ENCODE measurements around the gene NTSR1. TPM values are rescaled to one million over a fixed set of nuclear protein-coding genes. Genes with fewer than 3 reads are reported as not detected.

NTSR1 gene
- total RNA-seq, 1 experiment from 2014 or later = 0.98 TPM

DNA sequence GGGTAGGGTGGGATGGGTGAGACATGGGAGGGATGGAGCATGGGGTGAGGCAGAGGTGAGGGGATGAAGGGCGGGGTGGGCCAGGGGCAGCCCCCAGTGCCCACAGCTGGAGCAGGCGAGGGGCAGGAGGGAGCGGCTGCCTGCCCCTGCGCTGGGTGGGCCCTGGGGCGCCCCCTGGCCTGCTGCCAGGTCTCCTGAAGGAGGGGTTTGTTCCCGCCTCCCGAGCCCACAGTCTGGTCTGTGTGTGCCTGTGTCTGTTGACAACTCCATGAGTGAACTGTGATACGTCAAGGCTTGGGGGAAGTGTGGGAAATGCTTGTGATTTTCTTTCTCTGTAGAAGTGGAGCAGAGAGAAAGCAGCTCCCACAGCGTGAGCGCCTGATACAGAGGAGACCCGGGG, 76.8 kb downstream of the NTSR1 start:
- DNase-seq (ENCODE audit: low read depth) = no peak

DNA sequence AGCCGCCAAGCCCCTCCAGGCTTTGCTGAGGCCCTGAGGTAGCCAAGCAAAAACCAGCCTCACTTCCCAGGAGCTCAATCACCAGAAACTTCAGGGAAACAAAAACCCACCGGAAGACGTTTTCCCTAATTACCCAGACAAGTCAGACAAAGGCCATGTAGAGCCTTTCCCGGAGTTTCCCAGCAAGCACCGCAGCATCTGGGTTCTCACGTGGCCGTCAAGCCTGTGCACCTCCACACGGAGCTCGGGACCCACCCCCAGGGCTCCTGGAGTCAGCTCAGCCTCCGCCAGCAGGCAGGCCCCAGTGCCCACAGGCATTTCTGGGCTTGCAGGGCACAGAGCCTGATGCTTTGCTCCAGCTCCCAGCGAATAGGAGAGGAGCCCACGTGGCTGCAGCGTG, 77.5 kb downstream of the NTSR1 start:
- DNase-seq (ENCODE audit: low read depth) = no peak

DNA sequence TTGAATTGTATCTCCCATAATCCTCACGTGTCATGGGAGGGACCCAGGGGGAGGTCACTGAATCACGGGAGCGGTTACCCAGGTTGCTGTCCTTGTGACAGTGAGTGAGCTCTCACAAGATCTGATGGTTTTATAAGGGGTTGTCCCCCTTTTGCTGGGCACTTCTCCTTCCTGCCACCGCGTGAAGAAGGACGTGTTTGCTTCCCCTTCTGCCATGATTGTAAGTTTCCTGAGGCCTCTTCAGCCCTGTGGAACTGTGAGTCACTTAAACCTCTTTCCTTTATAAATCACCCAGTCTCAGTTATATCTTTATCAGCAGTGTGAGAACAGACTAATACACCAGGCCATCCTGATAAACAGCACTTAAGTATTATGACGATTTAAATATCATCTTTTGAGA, 78.7 kb downstream of the NTSR1 start:
- no peak for DNase-seq (ENCODE audit: low read depth)

DNA sequence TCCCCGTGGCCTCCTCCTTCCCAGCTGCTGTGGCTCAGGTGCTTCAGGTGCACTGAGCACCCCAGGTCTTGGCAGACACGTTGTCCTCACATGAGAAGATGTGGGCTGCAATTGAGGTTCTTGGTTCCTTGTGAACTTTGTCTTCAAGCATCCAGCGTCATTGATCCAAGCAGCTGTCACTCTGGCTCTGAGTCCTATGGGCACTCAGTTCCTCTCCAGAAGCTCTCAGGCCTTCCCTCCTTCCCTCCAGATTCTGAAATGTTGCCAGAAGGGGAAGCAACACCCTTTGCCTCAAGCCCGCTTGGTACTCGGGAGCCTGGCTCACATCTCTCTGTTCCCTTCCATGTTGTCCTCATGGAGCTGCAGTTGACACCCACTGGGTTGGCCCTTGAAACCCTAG, 79.2 kb downstream of the NTSR1 start:
- no peak for DNase-seq (ENCODE audit: low read depth)

DNA sequence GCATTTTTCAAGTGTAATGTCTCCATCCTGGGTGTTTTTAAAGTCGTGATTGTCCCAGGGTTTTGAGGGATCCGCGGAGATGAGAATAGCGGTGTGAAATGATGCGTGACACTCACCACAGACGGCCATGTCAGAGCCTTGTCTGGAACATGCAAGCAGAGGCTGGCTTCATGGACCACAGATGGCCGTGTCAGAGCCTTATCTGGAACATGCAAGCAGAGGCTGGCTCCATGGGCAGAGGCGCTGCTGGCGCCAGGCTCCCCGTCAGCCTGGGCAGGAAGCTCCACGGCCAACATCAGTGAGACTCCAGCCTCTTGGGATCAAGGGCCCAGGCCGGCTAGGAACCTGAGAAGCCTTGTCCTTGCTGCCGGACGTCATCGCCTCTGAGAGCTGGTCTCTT, 80.0 kb downstream of the NTSR1 start:
- no peak for DNase-seq (ENCODE audit: low read depth)

DNA sequence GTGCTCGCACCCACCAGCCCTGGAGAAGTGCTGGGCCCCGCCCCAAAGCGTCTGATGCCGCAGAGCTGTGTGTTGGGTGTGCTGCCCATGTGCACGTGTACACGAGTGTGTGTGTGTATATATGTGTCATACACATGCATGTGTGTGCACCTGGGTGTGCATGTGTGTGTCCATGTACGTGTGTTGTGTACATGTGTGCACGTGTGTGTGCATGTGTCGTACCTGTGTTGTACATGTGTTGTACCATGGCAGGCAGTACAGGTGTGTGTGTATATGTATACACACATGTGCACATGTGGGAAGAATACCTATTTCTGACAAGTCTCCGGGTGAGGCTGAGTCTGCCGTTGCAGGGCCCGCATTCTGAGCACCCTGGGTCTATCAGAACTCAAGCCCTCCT, 81.4 kb downstream of the NTSR1 start:
- no peak for DNase-seq (ENCODE audit: low read depth)

DNA sequence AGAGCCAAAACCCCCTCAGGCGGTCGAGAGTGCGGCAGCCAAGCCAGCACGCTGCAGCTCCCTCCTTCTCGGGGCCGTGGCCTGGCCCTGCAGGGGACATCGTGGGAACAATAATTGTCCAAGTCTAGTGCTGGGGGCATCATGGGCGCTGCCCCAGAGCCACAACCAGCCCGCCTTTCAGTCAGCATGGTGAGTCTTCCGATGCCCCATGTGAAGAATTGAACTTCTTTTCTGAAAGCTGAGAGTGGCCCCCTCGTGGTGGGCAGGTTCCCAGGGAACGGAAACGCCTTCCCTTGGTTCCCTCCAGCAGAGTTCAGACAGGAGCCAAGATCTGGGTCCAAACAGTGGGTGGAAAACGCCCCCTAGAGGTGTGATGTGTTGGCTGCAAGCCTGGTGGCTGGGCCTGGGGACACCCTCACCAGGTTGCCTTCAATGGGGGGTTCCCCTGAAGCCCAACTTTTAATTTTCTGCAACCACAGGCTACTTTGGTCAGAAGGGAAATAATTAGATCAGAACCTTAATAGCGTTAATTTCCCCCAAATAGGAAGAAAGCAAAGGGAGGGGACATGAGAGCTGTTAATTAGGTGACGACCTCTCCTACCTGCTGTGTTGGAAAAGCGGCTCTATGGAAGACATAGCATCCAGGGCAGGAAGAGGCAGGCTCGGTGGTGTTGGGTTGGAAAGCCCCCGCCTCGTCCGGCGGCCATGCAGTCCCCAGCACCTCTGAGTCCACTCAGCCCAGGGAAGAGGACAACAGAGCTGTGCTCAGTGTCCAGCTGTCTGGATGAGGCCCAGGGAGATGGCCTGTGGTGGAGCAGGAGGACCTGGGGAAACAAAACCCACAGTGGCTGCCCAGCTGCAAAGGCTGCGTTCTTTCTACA, 82.9 kb downstream of the NTSR1 start:
- peak; percentile 87 for DNase-seq (ENCODE audit: low read depth)

DNA sequence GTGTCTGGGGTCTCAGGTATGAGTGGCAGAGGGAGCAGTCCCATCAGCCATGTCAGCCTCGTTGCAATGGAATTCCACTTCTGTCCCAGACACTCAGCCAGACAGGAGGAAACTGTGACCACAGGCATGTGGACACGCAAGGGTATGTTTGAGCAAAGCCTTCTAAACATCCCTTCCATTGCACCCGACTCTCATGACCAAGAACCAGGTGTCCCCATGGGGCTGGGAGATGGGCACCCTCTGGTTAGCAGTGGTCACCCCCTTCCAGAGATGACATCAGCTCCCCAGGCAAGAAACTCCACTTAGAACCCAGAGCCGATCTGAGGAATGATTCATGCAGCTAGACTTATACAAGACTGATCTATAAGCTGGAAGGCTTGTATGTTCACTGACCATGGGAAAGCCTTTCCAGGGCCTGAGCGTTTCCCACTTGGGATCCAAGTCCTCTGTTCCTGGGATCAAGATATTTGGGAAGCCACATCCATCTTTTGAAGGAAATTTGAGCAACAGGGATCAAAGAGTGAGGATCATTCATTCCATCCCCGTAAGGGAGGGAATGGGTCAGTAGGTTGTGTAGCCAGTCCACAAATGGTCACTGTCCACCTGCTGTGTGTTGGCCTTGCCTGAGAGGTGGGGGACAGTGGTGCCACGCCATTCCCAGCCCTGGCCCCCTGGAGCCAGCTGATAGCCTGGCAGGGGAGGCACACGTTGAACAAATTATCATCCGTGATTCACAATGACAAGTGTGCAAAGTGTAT, 83.7 kb downstream of the NTSR1 start:
- peak; percentile 39 for DNase-seq (ENCODE audit: low read depth)

DNA sequence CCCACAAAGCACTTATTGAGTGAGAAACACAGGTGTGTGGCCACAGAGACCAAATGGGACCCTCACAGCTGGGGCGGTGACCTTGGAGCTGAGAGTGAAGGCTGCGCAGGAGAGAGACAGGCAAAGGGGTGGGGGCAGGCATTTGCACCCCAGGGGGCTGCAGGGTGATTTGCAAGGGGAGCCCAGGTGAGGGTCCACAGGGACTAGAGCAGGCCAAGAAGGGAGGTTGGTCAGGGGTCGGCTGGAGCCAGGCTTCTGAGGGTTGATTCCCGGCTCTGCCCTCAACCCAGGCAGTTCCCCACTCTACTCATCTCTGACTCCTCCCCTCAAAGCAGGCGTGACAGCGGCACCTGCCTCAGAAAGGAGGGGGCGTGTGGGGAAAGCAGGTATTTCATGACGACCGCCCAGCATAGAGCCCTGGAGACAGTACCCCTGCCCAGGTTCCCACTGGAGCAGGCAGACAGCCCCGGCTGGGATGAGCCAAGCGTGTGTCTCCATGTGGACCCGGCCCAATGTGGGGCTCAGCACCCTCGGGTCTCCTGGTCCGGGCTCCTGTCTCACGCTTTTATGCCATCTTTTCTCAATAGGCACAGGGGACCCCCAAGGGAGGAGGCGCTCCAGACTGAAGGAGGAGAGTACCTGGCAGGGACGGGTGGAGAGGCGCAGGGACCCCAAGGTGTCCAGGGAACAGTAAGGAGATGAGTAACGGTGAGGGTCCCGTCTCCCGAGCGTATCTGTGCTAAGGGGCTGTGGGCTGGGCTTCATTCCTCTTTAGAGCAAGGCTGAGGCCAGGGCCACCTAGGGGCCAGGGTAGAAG, 84.5 kb downstream of the NTSR1 start:
- no peak for DNase-seq (ENCODE audit: low read depth)

DNA sequence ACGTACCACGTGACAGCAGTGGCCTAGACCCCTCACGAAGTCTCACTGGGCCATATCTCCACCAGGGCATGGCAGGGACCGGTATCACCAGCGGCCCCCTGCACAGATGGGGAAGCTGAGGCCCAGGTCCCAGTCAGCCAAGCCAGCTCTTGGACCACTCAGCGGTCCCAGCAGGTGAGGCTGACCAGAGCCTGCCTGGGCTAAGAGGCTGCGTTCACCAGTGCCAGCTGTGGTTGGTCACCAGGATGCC, 85.0 kb downstream of the NTSR1 start:
- no peak for DNase-seq (ENCODE audit: low read depth)

DNA sequence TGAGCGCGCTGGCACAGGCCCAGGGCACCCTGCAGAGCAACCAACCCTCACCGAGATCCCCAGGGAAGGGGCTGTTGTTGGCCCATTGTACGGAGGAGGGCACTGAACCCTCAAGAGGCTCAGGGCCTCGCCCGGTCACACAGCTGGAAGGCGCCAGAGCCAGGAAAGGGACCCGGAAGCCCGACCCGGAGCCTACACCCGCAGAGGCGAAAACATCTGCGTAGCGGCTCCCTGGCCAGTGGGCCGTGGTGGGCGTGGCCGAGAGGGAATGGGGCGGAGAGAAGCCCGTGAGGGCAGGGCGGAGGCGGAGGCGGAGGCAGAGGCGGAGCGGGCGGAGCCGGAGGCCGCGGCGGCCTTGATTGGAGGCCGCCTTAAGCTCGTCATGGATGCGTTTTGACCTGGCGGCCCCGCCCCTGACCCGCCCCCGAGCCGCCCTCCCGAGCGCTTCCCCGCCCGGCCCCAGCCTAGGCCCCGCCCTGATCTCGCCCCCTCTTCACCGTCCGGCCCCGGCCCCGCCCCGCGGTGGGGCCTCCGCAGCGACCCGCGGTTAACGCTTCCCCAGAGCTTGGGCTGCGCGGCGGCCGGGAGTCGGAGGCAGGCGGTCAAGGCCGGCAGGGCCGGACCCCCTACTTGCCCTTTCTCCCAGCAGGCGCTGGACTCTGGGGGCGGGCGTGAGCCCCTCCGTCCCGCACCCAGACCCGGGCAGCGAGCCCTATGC, 85.5 kb downstream of the NTSR1 start:
- peak; percentile 93 for DNase-seq (ENCODE audit: low read depth)

DNA sequence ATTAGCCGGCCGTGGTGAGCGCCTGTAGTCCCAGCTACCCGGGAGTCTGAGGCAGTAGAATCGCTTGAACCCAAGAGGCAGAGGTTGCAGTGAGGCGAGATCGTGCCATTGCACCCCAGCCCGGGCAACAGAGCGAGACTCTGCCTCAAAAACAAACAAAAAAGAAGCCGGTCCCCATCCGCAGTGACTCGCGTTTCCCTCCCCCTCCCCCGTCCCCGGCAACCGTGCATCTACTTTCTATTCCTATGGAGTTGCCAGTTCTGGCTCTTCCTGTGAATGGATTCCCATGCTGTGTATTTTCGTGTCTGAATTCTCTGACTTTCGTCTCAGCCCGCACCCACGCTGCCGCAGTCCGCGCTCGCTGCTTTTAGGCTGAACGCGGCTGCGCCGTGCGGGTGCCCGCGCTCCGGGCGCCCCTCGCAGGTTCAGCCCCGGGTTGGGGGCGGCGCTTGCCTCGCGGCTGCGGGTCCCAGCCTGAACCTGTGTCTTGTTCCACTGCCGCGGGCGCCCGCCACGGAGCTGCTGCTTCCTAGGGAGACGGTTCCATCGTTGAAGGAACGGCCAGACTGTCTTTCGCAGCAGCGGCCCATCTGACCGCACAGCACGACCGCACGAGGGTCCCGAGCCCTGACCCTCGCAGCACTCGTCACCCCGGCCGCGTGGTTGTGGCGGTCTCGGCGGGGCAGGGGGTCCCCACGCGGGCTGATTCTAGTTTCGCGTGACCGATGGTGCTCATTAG, 86.6 kb downstream of the NTSR1 start:
- peak; percentile 43 for DNase-seq (ENCODE audit: low read depth)

DNA sequence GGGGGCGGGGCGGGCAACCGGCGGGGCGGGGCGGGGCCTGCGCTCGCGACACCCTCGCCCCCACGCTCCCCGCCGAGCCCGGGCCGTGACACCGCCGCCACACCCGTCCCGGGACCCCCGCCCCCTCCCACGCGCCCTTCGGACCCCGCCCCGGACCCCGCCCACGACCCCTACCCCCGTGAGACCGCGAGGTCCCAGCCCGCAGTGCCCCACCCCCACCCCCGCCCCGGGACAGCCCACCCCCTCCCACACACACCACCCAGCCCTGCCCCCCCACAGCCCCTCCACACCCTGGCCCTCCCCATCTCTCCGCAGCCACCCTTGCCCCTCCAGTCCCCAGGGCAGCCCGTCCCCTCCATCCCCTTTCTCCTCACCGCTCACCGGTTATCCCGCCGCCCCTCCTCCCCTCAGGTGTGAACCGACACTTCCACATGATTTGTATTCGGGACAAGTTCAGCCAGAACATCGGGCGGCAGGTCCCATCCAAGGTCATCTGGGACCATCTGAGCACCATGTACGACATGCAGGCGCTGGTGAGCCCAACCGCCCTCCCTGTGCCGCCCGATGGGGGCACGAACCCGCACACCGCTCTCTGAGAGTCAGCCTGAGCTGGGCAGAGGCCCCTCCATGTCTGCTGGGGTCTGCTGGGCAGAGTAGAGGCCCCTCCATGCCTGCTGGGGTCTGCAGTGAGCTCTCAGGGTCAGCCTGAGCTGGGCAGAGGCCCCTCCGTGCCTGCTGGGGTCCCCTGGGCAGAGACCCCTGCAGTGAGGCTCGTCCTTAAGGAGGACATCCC, 88.3 kb downstream of the NTSR1 start:
- DNase-seq (ENCODE audit: low read depth) = no peak

DNA sequence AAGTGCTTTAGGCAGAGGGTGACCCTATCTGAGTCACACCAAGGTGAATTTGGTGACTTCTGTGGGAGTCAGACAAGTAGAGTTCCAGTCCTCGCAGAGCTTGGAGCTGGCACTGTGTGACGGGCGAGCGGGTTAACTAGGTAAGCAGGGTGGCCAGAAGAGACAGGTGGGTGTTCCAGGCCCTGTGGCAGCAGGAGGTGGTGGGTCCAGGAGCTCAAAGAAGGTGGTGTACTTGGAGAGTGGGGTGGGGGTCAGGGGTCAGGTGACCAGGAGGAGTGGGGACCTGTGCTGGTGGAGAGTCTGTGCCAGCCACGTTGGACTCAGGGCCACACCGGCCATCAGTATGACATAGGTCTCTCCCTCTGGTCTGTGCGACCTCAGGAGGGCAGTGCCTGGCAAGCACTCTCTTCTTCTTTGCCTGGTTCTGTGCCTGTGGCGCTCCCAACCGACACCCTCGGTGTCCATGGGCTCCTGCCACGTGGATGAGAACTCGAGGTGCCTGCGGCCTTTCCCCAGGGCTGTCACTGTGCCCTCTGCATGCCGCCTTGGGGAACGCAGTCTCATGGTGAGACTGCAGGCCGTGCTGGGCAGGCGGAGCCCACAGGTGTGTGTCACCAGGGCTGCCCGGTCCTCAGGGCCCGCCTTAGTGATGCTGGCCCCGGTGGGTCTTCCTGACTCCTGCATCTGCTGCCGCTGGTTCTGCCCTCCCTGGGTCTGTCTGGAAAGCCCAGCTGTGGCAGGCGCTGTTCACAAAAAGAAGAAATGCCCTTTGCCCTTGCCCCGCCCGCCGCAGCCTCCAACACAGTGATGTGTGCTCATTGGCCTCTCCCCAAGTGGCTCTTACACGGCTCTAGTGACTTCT, 89.3 kb downstream of the NTSR1 start:
- no peak for DNase-seq (ENCODE audit: low read depth)

DNA sequence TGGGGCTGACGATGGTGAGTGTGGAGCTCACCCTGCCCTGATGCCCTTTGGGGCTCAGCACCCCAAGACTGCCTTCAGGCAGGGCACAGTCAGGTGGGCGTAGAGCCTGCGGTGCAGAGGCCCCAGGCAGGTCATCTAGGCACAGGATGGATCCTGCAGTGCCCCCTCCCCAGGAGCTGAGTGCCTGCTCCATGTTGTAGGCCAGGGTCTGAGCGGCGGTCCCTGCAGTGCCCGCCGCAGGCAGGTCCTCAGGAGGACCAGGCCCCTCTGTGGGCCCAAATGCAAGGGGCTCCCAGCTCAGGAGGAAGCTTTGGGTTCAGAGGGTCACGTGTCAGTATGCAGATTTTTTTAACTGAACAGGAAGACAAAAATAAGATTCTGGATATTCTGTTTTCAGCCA, 90.4 kb downstream of the NTSR1 start:
- DNase-seq (ENCODE audit: low read depth) = no peak

DNA sequence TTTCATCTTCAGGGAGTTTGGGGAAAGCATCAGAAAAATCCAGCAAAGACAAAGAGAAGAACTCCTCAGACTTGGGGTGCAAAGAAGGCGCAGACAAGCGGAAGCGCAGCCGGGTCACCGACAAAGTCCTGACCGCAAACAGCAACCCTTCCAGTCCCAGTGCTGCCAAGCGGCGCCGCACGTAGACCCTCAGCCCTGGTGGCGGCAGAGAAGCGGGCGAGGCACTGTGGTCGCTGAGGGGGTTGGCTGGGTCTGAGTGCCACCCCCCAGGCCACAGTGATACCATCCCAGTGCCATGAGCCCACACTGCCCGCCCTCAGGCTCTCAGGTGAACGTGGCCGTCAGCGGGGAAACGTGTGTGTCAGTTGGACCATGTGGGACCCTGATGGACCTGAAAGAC, 90.8 kb downstream of the NTSR1 start:
- no peak for DNase-seq (ENCODE audit: low read depth)

DNA sequence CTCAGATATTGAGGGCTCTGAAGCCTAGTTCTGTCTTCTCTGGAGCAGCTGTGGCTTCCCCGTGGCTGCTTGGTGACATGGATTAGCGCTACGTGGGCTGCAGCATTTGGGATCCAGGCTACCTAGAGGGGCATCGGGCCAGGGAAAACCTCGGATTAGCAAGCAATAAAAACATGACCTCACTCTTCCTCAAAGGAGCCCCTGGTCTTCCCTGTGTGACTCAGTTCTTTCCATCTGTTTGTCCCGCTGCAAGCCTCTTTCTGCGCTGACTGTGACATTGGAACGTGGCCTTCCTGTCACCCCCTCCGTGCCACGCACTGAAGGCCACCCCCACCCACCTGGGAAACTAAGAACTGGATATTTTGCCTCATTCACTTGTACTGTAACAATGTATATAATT, 91.2 kb downstream of the NTSR1 start:
- no peak for DNase-seq (ENCODE audit: low read depth)

DNA sequence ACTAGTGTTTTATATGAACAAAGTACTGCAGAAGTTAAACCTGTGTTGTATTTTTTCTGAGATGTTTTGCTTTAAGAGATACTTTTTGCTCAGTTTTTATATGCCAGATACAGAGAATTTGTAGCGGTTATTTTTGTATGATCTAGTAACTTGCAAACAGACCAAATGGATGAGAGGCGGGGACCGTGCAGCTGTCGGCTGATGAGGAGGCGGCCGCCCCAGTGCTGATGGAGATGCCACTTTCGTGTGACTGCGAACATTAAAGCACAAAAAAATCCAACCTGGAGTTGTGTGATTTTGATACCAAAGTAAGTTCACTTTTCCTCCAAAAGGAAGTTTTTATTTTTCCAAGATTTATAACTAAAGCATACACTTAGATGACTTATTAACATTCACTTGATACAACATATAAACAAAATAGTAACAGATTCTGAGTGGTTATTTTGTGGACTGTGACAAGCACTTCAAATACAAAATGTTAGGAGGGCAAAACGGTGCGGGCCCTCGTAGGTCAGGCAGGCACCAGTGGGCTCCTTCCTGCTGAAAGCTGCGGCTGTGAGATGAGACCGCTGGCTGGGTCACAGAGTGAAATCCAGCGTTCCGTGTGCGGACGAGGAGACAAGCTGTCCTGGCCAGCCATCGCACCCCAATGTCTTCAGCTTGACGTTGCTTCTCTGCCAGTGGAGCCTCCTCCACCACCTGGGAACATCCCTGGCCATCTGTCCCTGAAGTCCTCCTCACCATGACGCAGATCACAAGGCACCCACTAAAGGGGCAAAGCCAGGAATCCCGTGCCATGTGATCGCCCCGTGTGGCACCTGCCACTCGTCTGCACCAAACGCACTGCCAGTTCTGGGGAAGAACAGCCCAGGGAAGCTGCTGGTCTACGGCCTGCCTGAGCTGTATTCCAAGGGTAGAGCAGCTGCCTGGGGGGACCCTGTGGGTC, 92.0 kb downstream of the NTSR1 start:
- no peak for DNase-seq (ENCODE audit: low read depth)

Measured in LHCN-M2 (cell line).